Activated T-helper 17 cell treated with anti-CD3 and anti-CD28 coated beads, Interleukin-2, amount 50 U/mL, for 72 hours (primary cell): ENCODE results near the gene SRD5A1. TPM values are rescaled to one million over a fixed set of nuclear protein-coding genes. Genes with fewer than 3 reads are reported as not detected.
A peak's percentile ranks its signal among the peaks of the same experiment; 100 is the strongest.

Experiments
- ATAC-seq: fragments of 150-1000 bp; cut with Tn5 transposase; replicated peaks from 2 replicates; pipeline ENCODE4 v1.10.0; 2021; ENCODE audit warnings: mild to moderate bottlenecking, moderate library complexity
- H3K27ac Mint-ChIP-seq: one replicate; pipeline ENCODE4 v1.8.0; 2022; ENCODE audit warnings: mixed read lengths
- H3K27me3 Mint-ChIP-seq: one replicate; pipeline ENCODE4 v1.8.0; 2022; ENCODE audit warnings: mixed read lengths
- H3K36me3 Mint-ChIP-seq: one replicate; pipeline ENCODE4 v1.8.0; 2022; ENCODE audit warnings: low read depth, mild to moderate bottlenecking, mixed read lengths
- H3K4me1 Mint-ChIP-seq: one replicate; pipeline ENCODE4 v1.8.0; 2022; ENCODE audit warnings: mixed read lengths
- H3K4me3 Mint-ChIP-seq: one replicate; pipeline ENCODE4 v1.8.0; 2022; ENCODE audit warnings: mild to moderate bottlenecking, mixed read lengths
- H3K9me3 Mint-ChIP-seq: one replicate; pipeline ENCODE4 v1.8.0; 2022; ENCODE audit warnings: mixed read lengths
- total RNA-seq, 2 donors: library from RNA; stranded (reverse); gene quantifications; one replicate each; pipeline ENCODE4 v1.2.3, GENCODE V29; 2022

Gene SRD5A1
- total RNA-seq, 2 donors from 2014 or later: 8.3 to 10.0 TPM

DNA sequence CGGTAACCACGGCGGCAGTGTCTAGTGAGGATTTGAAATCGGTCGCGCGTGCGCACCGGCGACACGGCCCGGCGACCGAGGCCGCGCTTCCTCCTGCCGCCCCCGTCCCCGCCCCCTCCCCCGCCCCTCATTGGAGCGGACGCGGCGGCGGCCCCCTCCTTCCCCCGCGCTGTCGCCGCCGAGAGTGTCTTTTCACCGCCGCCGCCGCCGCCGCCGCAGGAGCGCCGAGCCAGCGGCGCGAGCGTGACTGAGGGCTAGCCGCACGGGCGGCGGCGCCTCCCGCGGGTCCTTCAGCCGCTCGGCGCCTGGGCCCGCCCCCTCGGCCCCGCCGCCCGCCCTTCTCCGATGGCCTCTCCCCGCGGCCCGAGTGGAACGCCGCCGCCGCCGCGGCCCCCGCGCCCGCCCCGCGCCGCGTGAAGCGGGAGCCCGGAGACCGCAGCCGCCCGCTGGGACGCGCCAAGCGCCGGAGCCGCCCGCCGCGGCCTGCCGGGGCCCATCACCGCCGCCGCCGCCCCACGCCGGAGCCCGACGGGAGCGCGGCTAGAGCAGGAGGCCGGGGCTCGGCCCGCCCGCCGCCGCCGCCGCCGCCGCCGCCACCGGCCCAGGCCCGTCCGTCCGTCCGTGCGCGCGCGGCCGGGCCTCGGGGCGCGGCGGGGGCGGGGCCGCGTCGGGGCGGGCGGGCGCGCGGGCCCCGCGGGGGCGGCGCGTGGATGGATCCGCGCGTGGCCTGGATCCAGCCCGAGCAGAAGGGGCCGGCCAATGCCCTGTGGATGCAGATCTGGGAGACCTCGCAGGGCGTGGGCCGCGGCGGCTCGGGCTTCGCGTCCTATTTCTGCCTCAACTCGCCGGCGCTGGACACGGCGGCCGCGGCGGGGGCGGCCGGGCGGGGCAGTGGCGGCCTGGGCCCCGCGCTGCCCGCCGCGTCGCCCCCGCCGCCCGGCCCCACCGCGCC lies 80.3 kb downstream of the SRD5A1 start, which contains the start of gene TENT4A:
Gene TENT4A (plus strand): TSS at position 159 of the 952 bp plus-strand sequence. CDS start 552 bp downstream, at position 711.
- peak within 1 kb of the TSS; percentile 85 for H3K27ac Mint-ChIP-seq
- H3K9me3 Mint-ChIP-seq: no peaks in the 10 kb centered on the region

DNA sequence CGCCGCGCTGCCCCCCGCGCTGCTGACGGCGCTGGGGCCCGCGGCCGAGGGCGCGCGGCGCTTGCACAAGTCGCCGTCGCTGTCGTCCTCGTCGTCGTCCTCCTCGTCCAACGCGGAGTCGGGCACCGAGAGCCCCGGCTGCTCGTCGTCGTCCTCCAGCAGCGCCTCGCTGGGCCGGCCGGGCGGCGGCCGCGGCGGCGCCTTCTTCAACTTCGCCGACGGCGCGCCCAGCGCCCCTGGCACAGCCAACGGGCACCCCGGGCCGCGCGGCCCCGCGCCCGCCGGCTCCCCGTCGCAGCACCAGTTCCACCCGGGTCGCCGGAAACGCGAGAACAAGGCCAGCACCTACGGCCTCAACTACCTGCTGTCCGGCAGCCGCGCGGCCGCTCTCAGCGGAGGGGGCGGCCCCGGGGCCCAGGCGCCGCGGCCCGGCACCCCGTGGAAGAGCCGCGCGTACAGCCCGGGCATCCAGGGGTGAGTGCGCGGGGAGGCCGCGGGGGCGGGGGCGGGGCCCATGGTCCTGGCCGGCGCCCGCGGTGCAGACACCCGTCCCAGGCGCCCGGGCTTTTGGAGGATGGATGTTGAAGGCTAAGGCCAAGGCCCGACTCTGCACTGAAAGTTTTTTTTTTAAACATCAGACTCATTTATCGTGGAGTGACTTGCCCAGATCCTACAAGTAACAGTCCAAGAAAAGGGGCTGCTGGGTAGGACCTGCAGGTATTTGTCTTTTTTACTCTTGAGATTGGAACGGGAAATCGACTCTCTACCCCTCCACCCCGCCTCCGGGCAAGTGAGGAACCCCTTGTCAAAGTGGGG lies 81.2 kb downstream of the SRD5A1 start:
- no peaks in the 10 kb centered on the region for H3K9me3 Mint-ChIP-seq
- peak; percentile 15 for ATAC-seq
- H3K4me1 Mint-ChIP-seq: peaks cover 41% of the 10 kb centered on the region
- H3K27ac Mint-ChIP-seq: peak overlapping the region; percentile 75
- H3K36me3 Mint-ChIP-seq: peaks cover 47% of the 10 kb centered on the region
- H3K4me3 Mint-ChIP-seq: peak overlapping the region; percentile 78
- H3K27me3 Mint-ChIP-seq: no peaks in the 10 kb centered on the region

More for the DNA sequence above, 80.3 kb downstream of the SRD5A1 start, which contains the start of gene TENT4A:
- peak within 1 kb of the TSS; percentile 89 for H3K4me3 Mint-ChIP-seq
- H3K36me3 Mint-ChIP-seq: peaks cover 38% of the 10 kb centered on the region
- ATAC-seq: peak; percentile 43
- no peaks in the 10 kb centered on the region for H3K27me3 Mint-ChIP-seq
- peaks cover 34% of the 10 kb centered on the region for H3K4me1 Mint-ChIP-seq

DNA sequence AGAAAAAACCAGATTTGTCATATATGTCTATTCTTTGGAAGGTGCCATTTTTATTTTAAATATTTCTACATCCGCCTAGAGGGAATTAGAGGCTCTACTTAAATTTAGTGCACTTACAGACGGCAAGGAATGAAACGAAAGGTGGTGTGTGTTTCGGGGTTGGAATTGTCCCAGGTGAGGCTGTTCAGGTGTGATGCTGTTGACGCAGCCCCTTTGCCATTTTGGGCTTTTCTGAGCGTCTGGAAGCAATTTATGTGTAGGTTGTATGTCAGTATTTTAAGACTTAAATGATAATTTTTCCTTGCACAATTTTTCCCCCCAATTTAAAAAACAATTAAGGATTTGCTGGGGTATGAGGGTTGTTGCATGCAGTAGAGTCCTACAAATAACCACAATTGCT lies 82.0 kb downstream of the SRD5A1 start:
- Mint-ChIP-seq H3K27me3 (no peaks in the 10 kb centered on the region), H3K9me3 (no peaks in the 10 kb centered on the region), H3K4me3 (peak overlapping the region; percentile 78), H3K27ac (peak overlapping the region; percentile 75), H3K36me3 (peaks cover 50% of the 10 kb centered on the region), H3K4me1 (peaks cover 50% of the 10 kb centered on the region)
- no peak for ATAC-seq

DNA sequence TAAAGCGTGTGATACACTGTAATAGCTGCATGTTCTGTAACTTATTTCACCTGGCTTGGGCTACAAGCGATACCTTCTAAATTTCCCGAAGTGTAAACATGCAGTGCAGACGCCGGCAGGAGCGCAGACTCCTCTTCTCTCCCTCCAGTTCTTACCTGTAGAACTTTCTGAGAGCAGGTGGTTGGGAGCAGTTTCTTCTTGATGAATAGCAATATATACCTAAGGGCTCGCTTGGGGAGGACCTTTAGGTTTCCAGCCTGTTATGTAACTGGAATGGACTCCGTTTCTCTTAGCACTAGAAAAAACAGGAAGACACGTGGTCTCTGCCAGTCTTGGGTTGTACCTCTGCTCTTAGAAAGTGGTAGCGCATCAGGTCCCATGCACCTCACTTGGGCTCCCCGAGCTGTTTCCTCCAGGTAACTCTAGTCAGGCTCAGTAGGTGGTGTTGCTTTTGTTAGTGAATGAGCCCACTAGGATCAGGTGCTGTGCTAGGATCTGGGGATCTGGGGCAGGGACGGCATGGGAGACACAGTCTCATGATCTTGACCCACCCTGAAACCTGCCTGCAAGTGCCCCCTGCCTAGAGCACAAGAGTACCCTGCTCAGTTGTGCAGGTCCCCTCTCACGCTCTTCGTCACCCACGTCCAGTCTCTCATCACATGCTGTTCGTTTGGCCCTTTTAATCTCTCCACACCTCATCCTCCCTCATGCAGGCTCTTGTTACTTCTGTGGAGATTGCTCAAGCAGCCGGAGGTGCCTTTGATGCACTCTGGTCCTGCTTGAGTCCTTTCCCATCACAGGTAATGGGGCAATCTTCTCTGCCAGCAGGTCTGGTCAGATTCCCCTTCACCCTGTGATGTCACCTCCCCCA lies 82.8 kb downstream of the SRD5A1 start:
- peak overlapping the region; percentile 83 for H3K27ac Mint-ChIP-seq
- H3K9me3 Mint-ChIP-seq: no peaks in the 10 kb centered on the region
- no peak for ATAC-seq

DNA sequence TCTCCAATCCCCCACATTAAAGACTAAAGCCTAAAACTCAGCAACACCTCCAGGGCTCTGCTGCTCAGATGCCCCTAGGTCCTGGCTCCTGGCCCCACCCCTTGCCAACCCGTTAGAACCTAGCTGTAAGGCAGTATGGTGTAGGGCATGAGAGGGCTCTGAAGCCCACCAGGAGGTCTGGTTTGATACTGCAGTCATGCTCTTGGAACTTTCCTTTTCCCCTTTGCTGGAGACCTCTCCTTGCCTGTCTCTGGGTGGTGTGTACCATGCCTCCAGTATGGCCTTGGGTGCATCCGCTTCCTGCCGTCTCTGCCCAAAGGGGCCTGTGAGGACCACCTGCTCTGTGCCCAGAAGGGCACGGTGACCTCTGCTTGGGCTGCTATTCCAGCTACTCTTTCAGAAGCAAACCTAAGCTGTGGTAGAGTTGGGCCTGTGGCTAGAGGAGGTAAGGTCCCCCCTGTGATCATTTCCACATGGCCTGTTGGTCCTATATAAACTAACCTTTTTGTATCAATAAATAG lies 83.4 kb downstream of the SRD5A1 start:
- Mint-ChIP-seq H3K27me3 (no peaks in the 10 kb centered on the region), H3K9me3 (no peaks in the 10 kb centered on the region), H3K36me3 (peaks cover 50% of the 10 kb centered on the region), H3K4me1 (peaks cover 55% of the 10 kb centered on the region), H3K27ac (peak overlapping the region; percentile 83), H3K4me3 (peak overlapping the region; percentile 78)
- ATAC-seq: no peak

More for the DNA sequence above, 82.8 kb downstream of the SRD5A1 start:
- Mint-ChIP-seq H3K36me3 (peaks cover 50% of the 10 kb centered on the region), H3K4me3 (peak overlapping the region; percentile 78), H3K27me3 (no peaks in the 10 kb centered on the region), H3K4me1 (peaks cover 54% of the 10 kb centered on the region)

DNA sequence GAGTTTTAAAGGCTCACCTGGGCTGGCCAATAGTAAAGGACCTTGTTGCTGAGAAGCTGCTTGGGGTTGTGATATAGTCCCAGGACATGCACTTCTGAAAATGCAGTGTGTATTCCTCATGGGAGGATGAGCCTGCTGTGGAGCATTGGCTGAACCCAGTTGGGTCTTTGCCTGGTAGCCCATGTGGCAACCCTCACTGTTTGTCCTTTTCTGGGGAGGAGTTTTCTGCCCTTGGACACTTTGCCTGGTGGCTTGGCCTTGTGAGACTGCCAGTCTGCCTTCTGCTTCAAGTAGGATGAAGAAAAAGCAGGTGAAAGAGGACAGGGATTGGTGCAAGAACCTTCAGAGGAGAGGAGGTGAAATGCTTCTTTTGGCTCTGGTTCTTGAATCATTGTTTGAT lies 84.0 kb downstream of the SRD5A1 start:
- no peak for ATAC-seq
- peaks cover 54% of the 10 kb centered on the region for H3K4me1 Mint-ChIP-seq
- H3K4me3 Mint-ChIP-seq: peak overlapping the region; percentile 78
- H3K9me3 Mint-ChIP-seq: no peaks in the 10 kb centered on the region
- H3K36me3 Mint-ChIP-seq: peaks cover 50% of the 10 kb centered on the region
- H3K27me3 Mint-ChIP-seq: no peaks in the 10 kb centered on the region
- no peak overlapping the region for H3K27ac Mint-ChIP-seq

DNA sequence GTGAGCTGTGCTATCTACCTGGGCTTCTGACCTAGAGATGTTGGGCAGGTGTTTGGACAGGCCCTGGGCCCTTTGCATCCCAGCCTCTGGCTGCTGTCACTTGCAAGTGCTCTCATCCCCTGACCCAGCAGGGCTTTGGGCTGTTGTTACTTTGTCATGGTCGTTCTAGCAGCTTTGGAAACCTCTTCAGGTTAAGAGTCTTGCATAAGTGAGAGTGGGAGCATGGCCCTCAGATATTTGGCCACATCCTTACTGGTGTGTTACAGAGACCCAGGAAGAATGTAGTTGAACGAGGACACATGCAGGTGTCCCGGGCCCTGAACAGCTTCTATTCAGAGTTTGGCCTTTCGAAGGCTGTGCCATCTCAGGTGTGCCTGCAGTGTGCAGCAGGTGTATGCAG lies 84.4 kb downstream of the SRD5A1 start:
- H3K36me3 Mint-ChIP-seq: peaks cover 54% of the 10 kb centered on the region
- H3K9me3 Mint-ChIP-seq: no peaks in the 10 kb centered on the region
- no peak overlapping the region for H3K27ac Mint-ChIP-seq
- ATAC-seq: no peak
- peak overlapping the region; percentile 78 for H3K4me3 Mint-ChIP-seq
- peaks cover 54% of the 10 kb centered on the region for H3K4me1 Mint-ChIP-seq
- no peaks in the 10 kb centered on the region for H3K27me3 Mint-ChIP-seq

DNA sequence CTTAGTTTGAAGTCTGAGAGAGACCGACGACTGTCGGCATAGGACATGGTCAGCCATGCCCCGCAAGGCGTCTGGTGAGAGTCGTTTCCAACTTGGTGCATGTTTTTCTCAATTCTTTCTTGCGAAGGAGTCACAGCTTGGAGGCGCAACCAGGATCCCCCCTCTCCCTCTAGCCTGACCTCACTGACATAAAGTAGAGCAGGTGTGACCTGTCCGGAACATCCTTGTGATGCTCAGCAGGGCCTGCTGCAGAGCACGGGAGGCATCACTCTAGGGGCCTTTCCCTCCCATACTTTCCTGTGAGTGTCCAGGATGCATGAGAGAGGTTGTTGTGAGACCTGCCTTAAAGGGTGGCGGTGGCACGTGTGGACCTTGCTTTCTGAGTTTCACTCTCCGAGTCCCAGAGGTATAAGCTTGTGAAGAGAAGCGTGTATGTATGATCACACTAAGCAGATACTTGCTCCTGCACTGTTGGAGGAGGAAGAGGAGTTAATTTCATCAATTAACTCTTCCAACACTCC lies 85.0 kb downstream of the SRD5A1 start:
- Mint-ChIP-seq H3K4me3 (peak overlapping the region; percentile 78), H3K27me3 (no peaks in the 10 kb centered on the region), H3K27ac (no peak overlapping the region), H3K36me3 (peaks cover 59% of the 10 kb centered on the region), H3K4me1 (peaks cover 55% of the 10 kb centered on the region), H3K9me3 (no peaks in the 10 kb centered on the region)
- ATAC-seq: no peak

DNA sequence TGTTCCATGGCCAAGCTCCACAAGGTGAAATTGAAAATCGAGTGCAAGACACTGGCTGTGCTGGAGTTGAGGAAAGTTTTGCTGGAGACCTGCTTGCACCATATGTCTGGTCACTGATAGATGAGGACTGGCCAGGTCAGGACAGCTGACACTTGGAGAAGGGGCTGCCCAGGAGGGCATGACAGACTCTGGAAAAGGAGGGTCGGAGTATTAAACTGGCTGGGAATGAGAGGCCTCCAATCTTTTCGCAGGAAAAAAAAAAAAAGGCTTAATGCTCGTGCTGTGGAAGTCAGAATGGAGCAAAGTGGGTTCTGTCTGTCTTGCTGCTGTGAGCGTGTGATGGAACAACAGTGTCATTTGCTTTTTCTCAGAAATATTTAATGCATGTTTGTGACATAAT lies 85.5 kb downstream of the SRD5A1 start:
- Mint-ChIP-seq H3K36me3 (peaks cover 64% of the 10 kb centered on the region), H3K4me3 (peak overlapping the region; percentile 78), H3K27ac (no peak overlapping the region), H3K27me3 (no peaks in the 10 kb centered on the region), H3K4me1 (peaks cover 60% of the 10 kb centered on the region), H3K9me3 (no peaks in the 10 kb centered on the region)
- ATAC-seq: no peak

DNA sequence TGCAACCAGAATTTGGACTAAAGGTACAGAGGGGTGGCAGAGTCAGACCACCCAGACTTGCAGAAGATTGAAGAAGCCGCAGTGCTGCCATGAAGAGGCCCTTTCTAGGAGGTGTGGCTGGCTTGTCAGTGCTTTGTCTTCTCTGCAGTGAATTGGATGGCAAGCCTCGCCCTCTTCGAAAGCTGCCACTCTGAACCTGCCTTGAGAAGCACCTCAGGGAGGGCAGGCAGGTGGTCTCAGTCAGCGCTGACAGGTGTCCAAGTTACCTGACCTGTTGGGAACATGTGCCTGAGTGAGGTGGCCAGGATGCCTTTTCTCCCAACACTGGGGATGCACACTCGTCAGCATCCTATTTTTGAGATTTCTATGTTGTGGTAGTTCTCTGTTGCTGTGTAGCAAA lies 86.2 kb downstream of the SRD5A1 start:
- Mint-ChIP-seq H3K27ac (no peak overlapping the region), H3K36me3 (peaks cover 71% of the 10 kb centered on the region), H3K4me1 (peaks cover 67% of the 10 kb centered on the region), H3K9me3 (no peaks in the 10 kb centered on the region), H3K27me3 (no peaks in the 10 kb centered on the region), H3K4me3 (peak overlapping the region; percentile 17)
- ATAC-seq: no peak

DNA sequence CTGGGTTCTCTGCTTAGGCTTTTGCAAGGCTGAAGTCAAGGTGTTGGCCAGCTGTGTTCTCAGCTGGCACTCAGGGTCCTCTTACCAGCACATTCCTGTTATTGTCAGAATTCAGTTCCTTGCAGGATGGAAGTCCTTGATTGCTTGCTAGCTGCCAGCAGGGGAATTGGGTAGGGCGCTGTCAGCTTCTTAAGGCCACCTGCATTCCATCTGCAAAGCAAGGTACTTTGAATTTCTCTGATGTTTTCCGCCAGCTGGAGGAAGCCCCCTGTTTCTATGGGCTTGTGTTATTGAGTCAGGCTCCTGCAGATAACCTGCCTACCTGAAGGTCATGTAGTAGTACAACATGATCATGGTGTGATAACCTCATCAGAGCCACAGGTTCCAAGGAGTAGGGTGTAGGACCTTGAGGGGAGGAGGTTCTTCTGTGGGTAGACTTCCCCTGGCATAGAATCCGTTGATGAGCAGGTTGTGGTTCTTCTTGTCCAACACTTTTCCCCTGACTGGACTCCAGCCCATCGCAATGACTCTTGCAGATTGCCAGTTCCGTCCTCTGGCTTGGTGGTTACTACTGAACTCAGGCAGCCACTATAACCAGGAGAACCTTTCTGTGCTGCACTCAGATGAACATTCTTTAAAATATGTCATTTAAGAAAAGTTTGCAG lies 86.8 kb downstream of the SRD5A1 start:
- no peak for ATAC-seq
- peaks cover 72% of the 10 kb centered on the region for H3K36me3 Mint-ChIP-seq
- no peak overlapping the region for H3K27ac Mint-ChIP-seq
- H3K4me3 Mint-ChIP-seq: peak overlapping the region; percentile 17
- no peaks in the 10 kb centered on the region for H3K27me3 Mint-ChIP-seq
- peaks cover 72% of the 10 kb centered on the region for H3K4me1 Mint-ChIP-seq
- H3K9me3 Mint-ChIP-seq: no peaks in the 10 kb centered on the region

DNA sequence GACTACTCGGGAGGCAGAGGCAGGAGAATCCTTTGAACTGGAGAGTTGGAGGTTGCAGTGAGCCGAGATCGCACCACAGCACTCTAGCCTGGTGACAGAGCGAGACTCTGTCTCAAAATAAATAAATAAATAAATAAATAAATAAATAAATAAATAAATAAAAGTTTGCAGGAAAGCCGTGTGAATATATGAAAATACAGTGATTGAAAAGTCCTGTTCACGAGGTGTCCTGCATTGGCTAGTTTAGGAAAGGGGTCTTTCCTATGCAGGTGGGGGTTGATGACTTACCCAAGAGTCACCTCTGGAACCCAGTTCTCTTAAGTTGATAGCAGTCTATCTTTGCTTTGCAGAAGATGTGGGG lies 87.3 kb downstream of the SRD5A1 start:
- Mint-ChIP-seq H3K27me3 (no peaks in the 10 kb centered on the region), H3K36me3 (peaks cover 71% of the 10 kb centered on the region), H3K27ac (no peak overlapping the region), H3K9me3 (no peaks in the 10 kb centered on the region), H3K4me3 (peak overlapping the region; percentile 68), H3K4me1 (peaks cover 72% of the 10 kb centered on the region)
- ATAC-seq: no peak

DNA sequence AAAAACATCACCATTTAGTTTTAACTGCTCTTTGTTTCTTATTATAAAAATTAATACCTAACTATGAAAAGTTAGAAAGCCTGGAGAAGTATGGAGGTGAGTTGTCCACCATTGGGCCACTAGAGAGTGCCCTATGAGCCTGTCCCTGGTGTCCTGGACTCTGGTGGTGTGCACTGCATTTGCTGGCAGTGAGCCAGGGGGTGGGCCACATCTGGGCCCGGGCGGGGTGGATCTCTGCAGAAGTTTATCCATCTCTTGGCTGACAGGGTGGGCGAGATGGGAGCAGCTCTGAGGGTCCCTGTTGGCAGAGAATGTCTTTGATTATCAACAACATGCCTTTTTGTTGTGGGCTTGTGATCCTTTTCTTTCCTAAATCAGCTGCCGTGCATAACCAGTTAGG lies 88.2 kb downstream of the SRD5A1 start:
- H3K27ac Mint-ChIP-seq: peak overlapping the region; percentile 49
- peaks cover 71% of the 10 kb centered on the region for H3K36me3 Mint-ChIP-seq
- no peak for ATAC-seq
- H3K4me1 Mint-ChIP-seq: peaks cover 71% of the 10 kb centered on the region
- H3K4me3 Mint-ChIP-seq: peak overlapping the region; percentile 68
- no peaks in the 10 kb centered on the region for H3K9me3 Mint-ChIP-seq
- H3K27me3 Mint-ChIP-seq: no peaks in the 10 kb centered on the region
